Keratinocyte (primary cell): Measurements from ENCODE around the gene MRM2. TPM values are rescaled to one million over a fixed set of nuclear protein-coding genes. Genes with fewer than 3 reads are reported as not detected.

Experiments
- DNase-seq: peaks from one replicate; pipeline ENCODE4 v3.0.0-alpha.2; 2011; ENCODE audit warnings: low read depth, missing footprints, low spot score
- FAIRE-seq: peaks from 2 replicates; lab custom pipeline; 2011; peaks lifted over from hg19 to GRCh38; lab: Jason Lieb, UNC
- H2AFZ ChIP-seq: 2 replicates; pipeline ENCODE4 v1.6.0; 2012; ENCODE audit warnings: low read length, control low read depth, inconsistent platforms; ENCODE audit not compliant: control insufficient read depth
- H3K27ac ChIP-seq: 2 replicates; pipeline ENCODE4 v1.5.1; 2011; ENCODE audit warnings: low read length; ENCODE audit not compliant: control insufficient read depth, insufficient read depth
- H3K27me3 ChIP-seq: 3 replicates; pipeline ENCODE4 v1.6.0; 2011; ENCODE audit warnings: low read length; ENCODE audit not compliant: control insufficient read depth, insufficient read depth; ENCODE audit errors: extremely low read depth
- H3K36me3 ChIP-seq, 2 experiments: 2 replicates in 1 of 2; 3 replicates in 1 of 2; pipeline ENCODE4 v1.5.1; 2011; ENCODE audit warnings: low read length in 2 of 2, mild to moderate bottlenecking in 1 of 2; ENCODE audit not compliant: control insufficient read depth in 2 of 2, insufficient read depth in 2 of 2; ENCODE audit errors: extremely low read depth in 1 of 2
- H3K4me1 ChIP-seq: 3 replicates; pipeline ENCODE4 v1.5.1; 2011; ENCODE audit warnings: low read length; ENCODE audit not compliant: control insufficient read depth, insufficient read depth; ENCODE audit errors: extremely low read depth
- H3K4me2 ChIP-seq: 3 replicates; pipeline ENCODE4 v1.6.0; 2011; ENCODE audit warnings: low read depth, low read length; ENCODE audit not compliant: control insufficient read depth, insufficient read depth; ENCODE audit errors: extremely low read depth
- H3K4me3 ChIP-seq, 3 experiments: fragments of 200-600 bp in 1 of 3; sonication (generic) in 1 of 3; 2 replicates in 2 of 3; 3 replicates in 1 of 3; pipeline ENCODE4 v1.5.1; 2011 to 2016; ENCODE audit warnings: low read length in 3 of 3, mild to moderate bottlenecking in 3 of 3, control low read depth in 2 of 3, inconsistent platforms in 1 of 3, low read depth in 1 of 3, mixed read lengths in 1 of 3, mixed run types in 1 of 3, moderate library complexity in 1 of 3; ENCODE audit not compliant: control insufficient read depth in 2 of 3, insufficient read depth in 2 of 3; ENCODE audit errors: extremely low read depth in 1 of 3
- H3K79me2 ChIP-seq: 2 replicates; pipeline ENCODE4 v1.6.0; 2012; ENCODE audit warnings: low read length; ENCODE audit not compliant: control insufficient read depth, insufficient read depth
- H3K9ac ChIP-seq: 3 replicates; pipeline ENCODE4 v1.6.0; 2011; ENCODE audit warnings: low read length; ENCODE audit not compliant: control insufficient read depth, insufficient read depth; ENCODE audit errors: extremely low read depth
- H3K9me1 ChIP-seq: 3 replicates; pipeline ENCODE4 v1.6.0; 2011; ENCODE audit warnings: low read length; ENCODE audit not compliant: control insufficient read depth, insufficient read depth; ENCODE audit errors: extremely low read depth
- H3K9me3 ChIP-seq: 2 replicates; pipeline ENCODE4 v1.5.1; 2012; ENCODE audit warnings: low read depth, low read length; ENCODE audit not compliant: control insufficient read depth
- H4K20me1 ChIP-seq: 3 replicates; pipeline ENCODE4 v1.6.0; 2011; ENCODE audit warnings: low read length; ENCODE audit not compliant: control insufficient read depth, insufficient read depth; ENCODE audit errors: extremely low read depth
- CTCF ChIP-seq, 3 experiments: IDR thresholded peaks in 1 of 3; conservative IDR thresholded peaks in 1 of 3; optimal IDR thresholded peaks in 1 of 3; 2 replicates in 2 of 3; 3 replicates in 1 of 3; pipeline versions ENCODE3 to v1.5.1; 2011; ENCODE audit warnings: low read length in 3 of 3, mild to moderate bottlenecking in 3 of 3, moderate library complexity in 2 of 3, control low read depth in 1 of 3, inconsistent platforms in 1 of 3; ENCODE audit not compliant: insufficient read depth in 2 of 3; ENCODE audit errors: extremely low read depth in 1 of 3
- EZH2 ChIP-seq: IDR thresholded peaks from one replicate; pipeline ENCODE4 v1.6.1; 2012; ENCODE audit warnings: inconsistent platforms, mild to moderate bottlenecking, low read length, moderate library complexity
- dilution Hi-C: fragments of 300-500 bp; cut with MboI; formaldehyde crosslinking; loops from one replicate; pipeline ENCODE4 v1.7.0; 2020; ENCODE audit warnings: low sequenced_read_pairs; ENCODE audit not compliant: extremely low pct_ligation_motif_present
- polyA plus RNA-seq, 5 experiments: library from polyadenylated mRNA; depleted of rRNA in 3 of 5; stranded (reverse) in 3 of 5; stranded (forward) in 1 of 5; unstranded in 1 of 5; fragments of >200 nt; gene quantifications; 1 replicate in 1 of 5; 2 replicates in 3 of 5; 3 replicates in 1 of 5; pipeline versions ENCODE4 v1.2.1 to v1.2.3, GENCODE V29; 2011 to 2012; ENCODE audit warnings: missing spikeins in 2 of 5, low read depth in 1 of 5, low replicate concordance in 1 of 5

MRM2 gene
- polyA plus RNA-seq, 1 donor (not counting 4 experiments of a cell fraction or from before 2014, with no cell fraction given) = 21.5 TPM

GRCh38 chr7:2260820-2261219 lies 18.8 kb upstream of the MRM2 start:
- H3K4me1 ChIP-seq = peaks cover 4% of the 10 kb centered on the region
- no peaks in the 10 kb centered on the region for H3K9me3 ChIP-seq
- H3K4me3 ChIP-seq = no peak overlapping the region
- peaks cover 4% of the 10 kb centered on the region for H4K20me1 ChIP-seq
- peaks cover 5% of the 10 kb centered on the region for H3K9me1 ChIP-seq
- peak; percentile 56 for FAIRE-seq
- no peak overlapping the region for H3K27ac ChIP-seq
- H3K4me2 ChIP-seq = no peak overlapping the region
- no peaks in the 10 kb centered on the region for H3K79me2 ChIP-seq
- dilution Hi-C loops = no loop called here
- peaks cover 2 to 6% of the 10 kb centered on the region in 2 experiments for H3K36me3 ChIP-seq
- H3K9ac ChIP-seq = no peak overlapping the region
- DNase-seq = peak; percentile 63
- H3K27me3 ChIP-seq = no peaks in the 10 kb centered on the region
- H2AFZ ChIP-seq = no peak overlapping the region
- TF ChIP-seq EZH2 = no peak
- TF ChIP-seq CTCF (optimal IDR thresholded peaks at IDR 0.05 in 1 of 3, IDR thresholded peaks at IDR 0.05 in 1 of 3, conservative IDR thresholded peaks at IDR 0.05 in 1 of 3; ENCODE audit: extremely low read depth in 1 of 3, insufficient read depth in 2 of 3, low read length in 3 of 3) = no peak

- dilution Hi-C loops = no loop called here
Measured at GRCh38 chr7:2259480-2259879, 17.5 kb upstream of the MRM2 start.

More at GRCh38 chr7:2259480-2259879, 17.5 kb upstream of the MRM2 start:
- H4K20me1 ChIP-seq = peaks cover 4% of the 10 kb centered on the region
- H3K36me3 ChIP-seq = peaks cover 2 to 6% of the 10 kb centered on the region in 2 experiments
- no peak overlapping the region for H2AFZ ChIP-seq
- H3K9ac ChIP-seq = no peak overlapping the region
- TF ChIP-seq CTCF (optimal IDR thresholded peaks at IDR 0.05 in 1 of 3, IDR thresholded peaks at IDR 0.05 in 1 of 3, conservative IDR thresholded peaks at IDR 0.05 in 1 of 3; ENCODE audit: extremely low read depth in 1 of 3, insufficient read depth in 2 of 3, low read length in 3 of 3) (no peak), EZH2 (no peak)
- H3K9me1 ChIP-seq = peaks cover 5% of the 10 kb centered on the region
- no peaks in the 10 kb centered on the region for H3K27me3 ChIP-seq
- H3K9me3 ChIP-seq = no peaks in the 10 kb centered on the region
- no peaks in the 10 kb centered on the region for H3K79me2 ChIP-seq
- DNase-seq = no peak
- FAIRE-seq = no peak
- H3K4me2 ChIP-seq = no peak overlapping the region
- no peak overlapping the region for H3K4me3 ChIP-seq
- H3K27ac ChIP-seq = no peak overlapping the region
- peaks cover 4% of the 10 kb centered on the region for H3K4me1 ChIP-seq
